HG02763 (cell line): Measurements from ENCODE around the gene PNRC1.
"Not testable (repeated sequence)": the region's sequence is repeated elsewhere in the genome, so short reads cannot be mapped to it uniquely, and the experiment has no call there.

ENCODE experiments used
- ATAC-seq: cut with Tn5 transposase; IDR thresholded peaks from one replicate; pipeline ENCODE4 v1.9.1; 2021; ENCODE audit warnings: mild to moderate bottlenecking, moderate library complexity; ENCODE audit not compliant: unreplicated experiment

Gene PNRC1

GRCh38 chr6:89080281-89081128 is at the start of gene PNRC1:
TSS of gene PNRC1 (plus strand) at chr6:89080751. CDS start at chr6:89080895, 144 bp downstream.
- ATAC-seq = peak; percentile 78

- ATAC-seq = no peak
Measured at GRCh38 chr6:89032599-89032998, 48.0 kb upstream of the PNRC1 start.

DNA sequence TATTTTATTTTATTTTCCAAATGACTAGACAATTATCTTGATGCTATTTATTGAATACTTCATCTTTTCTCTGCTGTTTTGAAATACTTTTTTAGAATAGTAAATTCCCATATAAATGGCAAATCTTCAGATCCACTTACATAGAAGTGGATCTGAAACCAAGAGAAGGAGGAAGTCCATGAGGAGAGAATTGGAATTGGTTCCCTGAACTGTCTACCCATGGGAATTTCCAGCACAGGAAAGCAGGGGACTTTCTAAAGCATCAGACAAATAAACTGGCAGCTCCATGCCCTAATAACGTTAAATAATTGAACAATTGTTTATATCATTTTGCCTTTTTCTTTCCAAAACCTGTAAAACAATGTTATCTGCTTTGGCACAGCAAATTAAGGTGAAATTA is 47.1 kb upstream of the PNRC1 start:
- ATAC-seq = no peak

- not testable (repeated sequence) for ATAC-seq
Measured at GRCh38 chr6:89034116-89034515, 46.4 kb upstream of the PNRC1 start.

GRCh38 chr6:89034586-89035251 is 45.8 kb upstream of the PNRC1 start:
- ATAC-seq = no peak

GRCh38 chr6:89035252-89036101 is 45.1 kb upstream of the PNRC1 start:
- no peak for ATAC-seq

- no peak for ATAC-seq
Measured at GRCh38 chr6:89037141-89037900, 43.2 kb upstream of the PNRC1 start.

- not testable (repeated sequence) for ATAC-seq
Measured at GRCh38 chr6:89037901-89038293, 42.7 kb upstream of the PNRC1 start.

DNA sequence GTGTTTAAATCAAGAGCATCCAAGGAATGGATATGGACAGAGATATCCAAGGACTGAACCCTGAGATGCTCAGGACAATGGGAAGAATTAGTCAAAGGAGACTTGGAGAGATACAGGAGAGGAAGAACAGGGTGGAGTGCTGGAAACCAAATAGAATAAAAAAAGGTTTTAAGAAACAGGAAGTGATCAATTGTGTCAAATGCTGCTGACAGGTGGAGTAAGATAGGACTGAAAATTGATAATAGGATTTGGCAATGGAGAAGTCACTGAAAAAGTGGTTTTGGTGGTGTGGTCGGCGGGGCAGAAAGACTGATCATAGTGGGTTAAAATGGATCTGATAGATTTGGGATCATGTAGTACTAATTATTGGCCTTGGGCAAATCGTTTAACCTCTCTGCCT is 37.9 kb upstream of the PNRC1 start:
- ATAC-seq = no peak

- ATAC-seq = no peak
Measured at GRCh38 chr6:89044328-89045010, 36.1 kb upstream of the PNRC1 start.

DNA sequence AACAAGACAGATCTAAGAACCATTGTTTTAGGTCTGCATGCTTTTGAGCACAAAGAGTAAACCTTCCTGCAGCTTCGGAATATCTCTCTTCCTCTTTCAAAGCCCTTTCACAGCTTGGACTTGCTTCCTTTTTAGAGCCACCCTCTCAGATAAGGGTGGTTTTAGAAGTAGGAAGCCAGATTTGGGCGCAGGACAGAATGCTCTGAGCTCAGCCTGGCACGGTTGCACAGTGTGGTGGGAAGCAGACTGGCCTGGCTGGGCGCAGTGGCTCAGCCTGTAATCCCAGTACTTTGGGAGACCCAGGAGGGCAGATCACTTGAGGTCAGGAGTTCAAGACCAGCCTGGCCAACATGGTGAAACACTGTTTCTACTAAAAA is 35.6 kb upstream of the PNRC1 start:
- ATAC-seq = no peak

GRCh38 chr6:89045576-89045975 is 35.0 kb upstream of the PNRC1 start:
- ATAC-seq = no peak

- no peak for ATAC-seq
Measured at GRCh38 chr6:89047473-89047872, 33.1 kb upstream of the PNRC1 start.

DNA sequence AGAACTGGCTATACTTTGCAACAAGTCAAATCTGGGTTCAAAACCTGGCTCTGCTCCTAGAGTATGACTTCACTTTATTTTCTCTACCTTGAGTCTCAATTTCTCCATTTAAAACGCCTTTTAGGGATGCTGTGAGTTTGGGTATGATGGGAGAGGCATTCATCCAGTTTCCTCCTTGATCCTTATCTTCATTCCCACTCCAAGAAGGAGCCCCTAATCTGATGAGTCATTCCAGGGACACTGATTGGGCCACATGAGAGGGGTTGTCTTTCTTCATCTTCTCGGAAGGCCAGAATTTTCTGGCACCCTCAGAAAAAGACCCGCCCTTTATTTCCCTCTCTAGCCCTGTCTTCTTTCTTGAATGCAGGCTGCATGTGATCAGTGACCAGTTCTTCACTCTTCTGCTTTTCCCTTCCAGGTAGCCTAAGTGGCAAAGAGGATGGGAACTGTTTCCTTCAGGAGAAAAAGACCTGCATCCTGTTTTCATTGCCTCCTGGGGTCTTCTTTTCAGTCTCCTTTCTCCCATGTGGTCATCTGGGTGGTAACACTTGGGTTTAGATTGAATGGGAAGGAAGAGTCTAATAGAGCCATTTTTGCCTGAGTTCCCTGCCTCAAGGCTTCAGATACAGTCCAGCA is 32.1 kb upstream of the PNRC1 start:
- no peak for ATAC-seq

GRCh38 chr6:89048985-89049384 is 31.6 kb upstream of the PNRC1 start:
- ATAC-seq = no peak

DNA sequence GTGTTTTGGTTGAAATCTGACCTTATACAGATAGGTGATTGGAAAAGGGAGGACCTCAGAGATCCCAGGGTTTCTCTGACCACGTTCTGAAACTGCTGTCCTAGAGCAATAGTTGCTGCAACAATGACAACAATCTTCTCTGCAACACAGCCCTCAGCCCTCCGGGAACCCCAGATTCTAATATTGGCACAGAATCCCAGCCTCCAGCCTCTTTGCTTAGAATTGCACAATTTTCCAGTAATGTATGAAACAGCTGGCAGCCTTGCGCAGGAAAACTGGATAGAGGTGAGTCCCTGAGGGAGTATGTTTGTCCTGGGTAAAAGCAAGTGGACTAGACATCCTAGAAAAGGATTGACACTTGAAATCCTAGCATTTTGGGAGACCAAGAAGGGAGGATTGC is 30.4 kb upstream of the PNRC1 start:
- ATAC-seq = no peak

GRCh38 chr6:89050697-89051096 is 29.9 kb upstream of the PNRC1 start:
- no peak for ATAC-seq

- no peak for ATAC-seq
Measured at GRCh38 chr6:89051676-89052075, 28.9 kb upstream of the PNRC1 start.

GRCh38 chr6:89054208-89054607 is 26.3 kb upstream of the PNRC1 start:
- no peak for ATAC-seq

- no peak for ATAC-seq
Measured at GRCh38 chr6:89057759-89058158, 22.8 kb upstream of the PNRC1 start.
